Suppressor macrophage treated with lipopolysaccharide for 4 hours (primary cell): ENCODE data around the gene GCLC.

ENCODE experiments used
- DNase-seq: peaks from one replicate; pipeline ENCODE4 v3.0.0-alpha.2; 2020

The GCLC gene

DNA sequence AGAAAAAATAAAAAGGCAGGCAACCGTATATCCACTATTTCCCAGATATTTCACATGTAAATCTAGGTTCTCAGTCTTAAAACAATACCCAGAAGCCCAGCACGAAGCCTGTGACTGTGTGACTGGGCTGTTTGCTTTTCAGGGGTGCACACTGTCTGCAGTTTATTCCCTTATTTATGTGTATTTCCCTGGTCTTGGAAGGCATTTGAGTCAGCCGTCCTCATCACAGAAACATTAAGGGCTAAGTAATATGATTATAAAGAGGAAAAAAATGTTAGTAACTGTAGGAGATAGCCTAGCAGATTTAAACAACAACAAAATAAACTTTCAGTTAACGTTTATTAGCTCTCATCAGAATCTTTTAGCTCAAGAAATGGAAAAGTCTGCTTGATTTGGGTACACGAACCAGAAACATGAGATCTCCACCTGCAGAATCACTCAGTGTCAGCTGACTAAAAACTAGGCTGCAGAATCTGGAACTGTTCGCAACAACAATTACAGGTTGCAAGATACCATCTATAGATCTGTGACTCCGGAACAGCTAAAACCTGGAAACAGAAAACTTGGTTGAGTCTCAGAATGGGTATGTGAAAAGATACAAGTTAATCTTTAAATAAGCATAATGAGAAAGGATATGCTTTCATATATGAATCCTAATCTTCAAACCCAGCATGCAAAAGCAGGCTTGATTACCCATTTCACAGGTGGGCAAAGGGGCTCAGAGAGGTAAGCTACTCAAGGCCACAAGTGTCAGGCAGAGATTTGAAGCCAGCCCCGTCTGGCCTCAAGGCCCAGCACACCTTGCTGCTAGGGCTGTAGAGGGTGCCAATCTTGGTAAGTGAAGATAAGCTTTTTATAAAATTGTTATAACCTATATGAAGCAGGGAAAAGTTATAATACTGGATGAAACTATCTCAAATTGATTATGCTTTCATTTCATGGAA, 21.1 kb downstream of the GCLC start:
- DNase-seq: no peak

DNA sequence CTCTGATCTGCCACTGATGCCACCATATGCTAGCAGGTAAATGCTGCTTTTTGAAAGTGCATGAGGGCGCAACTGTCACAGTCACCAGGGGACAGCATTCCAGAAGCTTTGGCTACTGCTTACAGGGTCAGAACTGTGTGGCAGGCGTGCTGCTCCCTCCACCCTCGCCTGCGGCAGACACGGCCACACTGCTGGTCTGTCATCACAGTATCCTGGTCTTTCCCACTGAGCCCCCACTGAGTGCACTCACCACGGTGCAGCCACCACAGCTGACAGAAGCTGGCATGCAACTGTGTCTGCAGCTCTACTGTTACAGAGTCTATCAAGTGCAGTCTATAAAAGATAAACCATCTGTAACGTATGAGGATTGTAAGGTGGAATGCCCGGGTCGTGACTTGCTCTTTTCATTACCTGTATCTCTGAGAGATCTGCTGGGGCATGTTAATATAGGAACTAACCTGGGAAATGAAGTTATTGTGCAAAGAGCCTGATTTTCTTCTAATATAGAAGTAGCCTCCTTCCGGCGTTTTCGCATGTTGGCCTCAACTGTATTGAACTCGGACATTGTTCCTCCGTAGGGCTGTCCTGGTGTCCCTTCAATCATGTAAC, 24.5 kb downstream of the GCLC start:
- no peak for DNase-seq

DNA sequence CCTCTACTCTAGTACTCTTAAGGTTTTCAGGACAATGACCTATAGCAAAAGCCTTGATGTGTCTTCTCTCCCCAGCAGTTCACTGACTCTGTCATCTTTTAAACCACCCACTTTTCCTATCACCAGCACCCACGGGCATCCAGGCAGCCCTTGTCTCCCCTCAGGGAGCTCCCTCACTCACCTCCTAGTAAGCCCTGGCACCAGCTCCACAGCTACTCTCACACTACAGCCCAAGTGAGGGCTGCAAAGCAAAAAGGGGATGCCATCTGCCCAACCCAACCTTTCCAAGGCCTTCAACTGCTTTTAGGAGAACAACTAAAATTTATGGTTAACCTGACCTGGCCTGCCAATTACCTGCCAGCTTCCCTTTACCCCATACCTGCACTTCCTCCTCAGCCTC, 26.0 kb downstream of the GCLC start:
- DNase-seq: no peak

DNA sequence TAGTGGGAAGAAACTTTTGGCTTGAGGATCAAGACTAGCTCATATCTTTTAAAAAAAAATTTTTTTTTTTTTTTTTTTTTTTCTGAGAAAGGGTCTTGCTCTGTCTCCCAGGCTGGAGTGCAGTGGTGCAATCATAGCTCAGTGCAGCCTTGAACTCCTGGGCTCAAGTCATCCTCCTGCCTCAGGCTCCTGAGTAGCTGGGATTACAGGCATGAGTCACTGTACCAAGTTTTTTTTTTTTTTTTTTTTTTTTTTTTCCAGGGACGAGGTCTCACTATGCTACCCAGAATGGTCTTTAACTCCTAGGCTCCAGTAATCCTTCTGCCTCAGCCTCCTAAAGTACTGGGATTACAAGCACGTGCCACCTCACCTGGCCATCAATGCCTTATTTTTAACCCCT, 27.9 kb downstream of the GCLC start:
- no peak for DNase-seq

DNA sequence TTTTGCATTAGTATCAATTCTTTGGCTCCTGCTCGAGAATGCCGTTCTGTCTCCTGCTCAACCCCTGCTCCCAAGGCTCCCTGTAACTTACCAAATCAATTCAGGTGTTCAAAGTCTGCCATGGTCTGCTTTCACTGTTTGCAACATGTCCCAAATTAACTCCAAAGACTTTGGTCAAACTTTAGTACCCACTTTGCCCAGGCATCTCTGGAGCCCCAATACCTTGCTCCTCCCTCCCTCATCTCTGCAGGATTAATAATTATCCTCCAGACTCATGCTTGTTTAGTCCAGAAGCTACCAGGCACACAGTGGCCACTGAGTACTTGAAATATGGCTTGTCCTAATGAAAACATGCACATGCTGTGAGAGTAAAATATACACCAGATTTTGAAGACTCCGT, 30.2 kb downstream of the GCLC start:
- DNase-seq: no peak

DNA sequence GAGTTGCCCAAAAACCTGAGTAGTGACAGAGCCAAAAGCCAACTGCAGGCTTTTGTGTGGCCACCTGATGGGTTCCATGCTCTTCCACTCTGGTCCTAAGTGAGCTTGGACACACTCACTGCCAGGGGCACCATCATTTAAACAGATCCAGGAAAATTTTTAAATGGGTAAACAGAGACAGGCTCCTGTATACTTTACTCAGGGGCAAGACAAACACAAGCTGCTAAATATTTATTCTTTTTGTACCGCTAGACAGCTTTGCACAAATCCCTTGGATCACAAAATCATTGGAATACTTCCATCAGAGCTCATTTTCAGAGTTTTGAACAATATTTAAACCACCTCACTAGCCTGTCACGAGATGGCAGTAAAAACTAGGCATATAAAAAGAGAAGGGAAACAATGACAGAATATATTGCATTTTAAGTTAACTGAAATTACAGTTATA, 31.4 kb downstream of the GCLC start:
- DNase-seq: no peak

DNA sequence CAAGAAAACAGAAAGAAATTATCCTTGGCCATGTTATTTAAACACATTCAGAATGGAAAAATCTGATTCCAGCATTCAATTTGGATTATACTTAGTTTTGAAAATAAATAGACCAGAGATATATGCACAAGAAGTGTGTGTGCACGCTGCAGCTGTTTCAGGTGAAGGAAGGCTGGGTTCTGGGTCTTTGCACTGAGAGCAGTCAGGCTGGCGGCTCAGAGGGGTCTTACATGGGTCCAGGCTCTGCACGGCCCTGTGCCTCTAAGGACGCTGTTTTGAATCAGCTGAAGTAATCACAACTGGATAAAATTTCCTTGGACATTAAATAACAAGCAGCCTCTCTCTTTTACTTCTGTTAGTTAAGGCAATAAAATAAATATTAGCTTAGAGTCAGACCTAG, 31.8 kb downstream of the GCLC start:
- DNase-seq: no peak

DNA sequence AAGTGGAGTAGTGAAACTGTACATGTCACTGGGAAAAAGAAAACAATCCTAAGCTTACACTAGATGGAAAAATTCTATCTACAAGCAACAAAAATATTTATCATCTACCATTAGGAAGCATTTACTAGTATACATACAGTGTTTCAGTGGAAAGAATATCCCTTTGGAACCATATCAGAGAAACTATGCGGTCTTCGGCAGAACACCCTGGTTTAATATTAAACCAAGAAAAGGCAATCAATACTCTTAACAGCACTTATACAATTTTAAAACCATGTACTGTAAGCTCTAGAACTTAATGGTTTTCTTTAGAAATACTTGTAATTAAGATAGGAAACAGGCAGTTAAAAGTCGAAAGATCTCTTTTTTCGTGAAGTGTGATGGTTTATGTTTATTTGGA, 32.3 kb downstream of the GCLC start:
- no peak for DNase-seq

DNA sequence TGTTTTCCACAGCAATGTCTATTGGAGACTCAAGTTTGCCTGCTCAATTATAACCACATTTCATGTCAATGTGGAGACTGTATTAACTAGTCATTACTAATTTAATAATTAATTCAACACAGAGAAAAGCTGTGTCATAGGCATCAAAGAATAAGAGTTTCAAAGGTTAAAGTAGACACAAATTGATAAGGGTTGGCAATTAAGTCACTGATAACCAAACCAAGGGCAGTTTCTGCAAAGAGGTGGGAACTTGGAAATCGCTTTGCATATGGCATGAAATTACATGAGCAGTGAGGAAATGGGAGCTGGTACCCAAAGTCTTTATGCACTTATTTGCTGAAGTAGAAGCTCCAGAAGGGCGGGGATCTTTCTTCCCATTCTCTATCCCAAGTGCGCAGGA, 34.2 kb downstream of the GCLC start:
- DNase-seq: no peak

DNA sequence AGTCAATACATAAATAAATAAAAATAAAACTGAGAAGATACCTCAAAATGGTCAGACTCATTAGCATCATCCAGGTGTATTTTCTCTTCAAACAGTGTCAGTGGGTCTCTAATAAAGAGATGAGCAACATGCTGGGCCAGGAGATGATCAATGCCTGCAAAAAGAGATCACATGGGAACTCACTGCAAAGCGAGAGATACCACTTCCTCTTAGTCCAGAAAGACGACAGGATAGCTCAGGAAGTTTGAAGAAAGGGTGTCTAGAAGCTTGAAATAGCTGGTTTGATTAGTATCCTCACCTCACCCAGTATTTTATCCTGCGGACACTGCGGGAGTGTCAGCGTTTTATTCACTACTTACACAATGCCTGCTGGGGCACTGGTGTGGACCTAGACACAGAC, 38.0 kb downstream of the GCLC start:
- DNase-seq: peak; percentile 39

DNA sequence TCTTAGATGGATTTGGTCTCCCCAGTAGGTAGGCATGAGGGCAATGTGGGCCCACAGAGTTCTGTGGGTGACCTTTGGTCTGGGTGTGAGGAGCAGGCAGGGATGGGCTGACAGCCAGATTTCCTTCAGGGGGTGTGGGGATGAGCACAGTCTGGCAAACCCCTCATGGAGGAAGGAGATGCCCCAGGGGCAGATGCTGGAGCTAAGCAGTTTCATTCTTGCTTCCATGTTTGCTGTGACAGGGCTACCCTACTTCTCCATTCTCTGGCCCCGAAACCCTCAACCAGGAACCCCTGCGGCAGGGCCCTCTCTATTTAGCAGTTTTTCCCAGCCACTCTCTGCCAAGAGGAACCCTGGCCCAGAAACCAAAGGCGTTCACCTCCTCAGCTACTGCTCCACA, 40.4 kb downstream of the GCLC start:
- DNase-seq: peak; percentile 81

DNA sequence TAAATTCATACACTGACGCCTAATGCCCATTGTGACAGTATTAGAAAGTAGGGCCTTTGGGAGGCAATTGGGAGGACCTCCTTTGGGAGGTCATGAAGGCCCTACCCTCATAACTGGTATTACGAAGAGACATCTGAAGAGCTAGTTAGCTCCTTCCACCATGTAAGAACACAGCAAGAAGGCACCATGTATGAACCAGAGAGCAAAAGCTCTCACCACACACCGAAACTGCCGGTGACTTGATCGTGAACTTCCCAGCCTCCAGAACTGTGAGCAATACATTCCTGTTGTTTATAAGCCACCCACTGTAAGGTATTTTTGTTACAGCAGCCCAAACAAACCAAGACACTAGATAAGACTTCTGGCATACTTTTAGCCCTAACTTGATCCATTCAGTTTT, 41.8 kb downstream of the GCLC start:
- no peak for DNase-seq

DNA sequence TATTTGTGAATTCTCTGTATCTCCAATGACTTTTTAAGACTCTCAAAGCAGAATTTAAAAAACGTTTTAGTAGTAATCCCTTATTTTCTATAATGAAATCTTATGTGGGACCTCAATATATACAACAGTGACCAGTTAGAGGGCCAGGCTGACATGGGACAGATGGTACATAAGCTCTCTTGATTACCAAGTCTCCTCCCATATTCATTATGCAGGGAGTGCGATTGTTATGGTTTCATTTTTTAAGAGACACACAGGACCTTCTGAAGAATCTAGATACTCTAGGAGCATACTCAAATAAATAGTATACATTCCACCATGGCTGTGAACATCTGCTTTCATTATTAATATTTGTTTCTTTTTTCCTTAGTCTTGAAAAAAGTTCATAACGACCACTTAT, 43.5 kb downstream of the GCLC start:
- DNase-seq: no peak

DNA sequence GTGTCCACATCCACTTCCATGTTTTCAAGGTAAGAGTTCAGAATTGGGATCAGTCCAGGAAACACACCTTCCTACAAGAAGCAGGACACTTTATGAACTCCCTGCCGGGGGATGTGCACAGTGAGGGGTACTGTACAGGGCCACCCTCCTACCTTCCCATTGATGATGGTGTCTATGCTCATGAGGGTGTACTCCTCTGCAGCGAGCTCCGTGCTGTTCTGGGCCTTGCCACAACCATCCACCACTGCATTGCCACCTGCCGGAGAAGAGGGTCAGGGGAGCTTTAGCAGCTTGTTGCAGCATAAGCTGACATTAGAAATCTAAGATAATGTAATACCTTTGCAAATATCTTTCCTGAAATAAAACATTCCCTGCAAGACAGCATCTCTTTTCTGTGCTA, 44.8 kb downstream of the GCLC start:
- no peak for DNase-seq

DNA sequence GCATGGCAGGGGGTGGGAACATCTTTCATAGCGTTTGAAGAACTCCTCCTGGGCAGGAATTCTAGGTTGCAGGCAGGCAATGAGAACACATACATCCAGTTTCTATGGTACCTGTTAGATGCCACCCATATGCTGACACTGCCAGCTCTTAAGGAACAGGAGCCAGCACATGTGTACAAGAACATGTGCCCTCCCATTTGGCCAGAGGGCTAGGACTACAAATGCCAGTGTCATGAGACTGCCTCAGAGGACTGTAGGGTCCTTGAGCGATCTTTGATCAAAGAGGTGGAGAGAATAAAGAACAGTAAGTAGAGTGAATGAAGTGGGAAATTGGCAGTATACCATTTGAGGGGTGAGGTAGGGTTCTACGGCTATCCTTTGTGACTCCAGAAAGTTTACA, 45.8 kb downstream of the GCLC start:
- DNase-seq: no peak

DNA sequence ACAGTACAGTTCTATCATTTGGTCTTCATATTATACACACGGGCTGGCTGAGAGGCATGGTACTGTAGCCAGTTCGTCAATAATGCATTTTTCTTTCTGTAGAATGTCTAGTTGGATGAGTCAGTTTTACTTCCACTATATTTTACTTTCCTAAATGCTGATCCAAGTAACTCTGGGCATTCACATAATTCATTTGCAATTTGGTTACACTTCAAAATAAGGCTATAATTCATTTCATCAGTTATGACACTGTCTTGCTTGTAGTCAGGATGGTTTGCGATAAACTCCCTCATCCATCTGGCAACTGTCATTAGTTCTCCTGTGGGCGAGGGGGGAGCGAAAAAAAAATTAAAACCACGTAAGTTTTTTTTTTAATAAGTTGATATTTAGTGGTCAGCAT, 46.3 kb downstream of the GCLC start:
- no peak for DNase-seq

DNA sequence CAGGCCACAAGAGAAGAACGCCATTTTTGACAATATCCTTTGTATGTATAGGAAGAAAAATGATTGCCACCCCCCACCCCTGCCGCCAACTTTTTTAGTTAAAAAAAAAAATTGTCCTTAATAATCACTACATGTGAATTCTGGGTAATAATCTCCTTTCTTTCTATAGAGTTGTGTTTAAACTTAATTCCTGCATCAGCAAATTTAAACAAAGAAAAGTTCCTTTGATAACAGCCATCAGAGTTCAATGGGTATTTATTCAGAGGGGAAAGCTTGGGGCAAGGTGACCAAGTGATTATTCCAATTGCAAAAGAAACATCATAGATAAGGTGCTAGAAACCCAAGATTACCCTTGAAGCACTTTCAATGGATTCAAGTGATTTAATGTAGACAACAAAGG, 47.0 kb downstream of the GCLC start:
- no peak for DNase-seq

DNA sequence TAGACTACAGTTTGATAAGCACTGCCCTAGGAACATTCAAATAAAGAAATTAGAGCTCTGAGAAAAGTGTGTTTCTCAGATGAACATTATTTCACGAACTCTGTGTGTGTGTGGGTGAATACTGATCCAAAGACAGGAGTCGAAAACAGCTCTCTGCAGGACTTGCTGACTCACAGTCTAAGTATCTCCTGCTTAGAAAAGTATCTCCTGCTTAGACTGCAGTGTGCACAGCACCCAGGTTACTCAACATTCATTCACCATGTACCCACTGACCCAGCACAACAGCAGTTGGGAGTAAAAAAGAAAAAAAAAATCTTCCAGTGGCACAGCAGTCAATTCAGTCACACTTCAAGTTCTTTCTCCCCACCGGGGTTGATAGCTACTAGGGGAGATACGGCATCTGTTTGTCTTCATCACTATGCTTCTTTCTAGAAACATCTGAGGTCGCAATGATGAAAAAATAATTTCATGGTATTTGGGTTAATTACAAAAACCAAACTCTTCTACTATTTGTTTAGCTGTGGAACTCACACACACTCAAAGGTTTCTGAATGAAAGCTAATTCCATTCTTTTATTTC, 48.0 kb downstream of the GCLC start:
- DNase-seq: no peak

DNA sequence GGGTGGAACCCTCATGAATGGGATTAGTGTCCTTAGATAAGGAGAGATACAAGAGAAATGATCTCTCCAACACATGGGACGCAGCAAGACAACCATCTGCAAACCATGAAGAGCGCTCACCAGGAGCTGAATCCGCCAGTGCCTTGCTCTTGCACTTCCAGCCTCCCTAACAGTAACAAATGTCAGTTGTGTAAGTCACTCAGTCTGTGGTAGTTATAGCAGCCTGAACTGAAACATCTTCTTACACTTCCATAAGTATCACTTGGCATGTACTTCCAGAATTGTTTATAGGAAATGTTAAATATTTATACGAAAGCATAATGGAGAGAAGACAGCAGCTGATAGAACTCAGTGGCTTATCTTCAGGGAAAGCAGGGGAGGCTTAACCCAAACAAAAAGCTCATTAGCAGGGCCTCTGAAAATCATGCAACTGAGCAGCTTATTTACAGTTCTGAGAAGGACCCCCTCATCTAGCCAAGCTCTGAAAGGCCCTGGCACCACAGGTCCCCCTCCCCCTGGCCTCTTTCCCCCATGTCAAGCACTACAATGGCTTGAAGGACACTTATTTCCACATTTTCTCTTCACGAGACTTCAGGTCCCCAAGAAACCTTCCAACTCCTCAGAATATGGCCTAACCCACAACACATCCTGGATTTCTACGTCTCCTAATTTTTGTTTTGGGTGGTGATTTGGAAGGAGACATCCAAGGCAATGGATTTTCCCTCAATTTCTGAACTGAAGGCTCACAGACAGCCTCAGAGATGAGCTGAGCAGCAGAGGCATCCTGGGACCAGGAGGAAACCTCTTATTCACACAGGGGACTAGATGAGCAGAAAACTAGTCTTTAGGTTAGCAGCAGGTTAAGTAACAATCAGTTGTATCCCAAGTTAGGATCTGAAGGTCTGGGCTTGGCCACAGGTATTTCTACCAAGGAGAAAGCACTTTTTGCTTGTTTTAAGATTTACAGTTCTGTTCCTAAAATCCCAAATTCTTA, 49.1 kb downstream of the GCLC start:
- no peak for DNase-seq

DNA sequence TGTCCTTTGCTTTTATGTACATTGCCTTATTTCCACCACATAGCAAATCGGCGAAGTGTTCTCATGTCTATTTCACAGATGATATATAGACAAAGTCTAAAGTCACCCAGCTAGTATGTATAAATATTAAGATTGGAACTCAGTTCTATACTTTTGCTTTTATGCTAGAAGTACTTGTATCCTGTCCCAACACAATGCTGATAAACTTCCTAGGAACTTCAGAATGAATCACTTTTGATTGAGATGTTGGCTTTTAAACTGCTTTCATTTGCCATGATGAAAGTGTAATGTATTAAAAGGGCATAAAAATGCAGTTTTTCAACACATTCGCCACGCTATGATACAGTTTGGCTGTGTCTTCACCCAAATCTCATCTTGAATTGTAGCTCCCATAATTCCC, 50.8 kb downstream of the GCLC start:
- DNase-seq: no peak

DNA sequence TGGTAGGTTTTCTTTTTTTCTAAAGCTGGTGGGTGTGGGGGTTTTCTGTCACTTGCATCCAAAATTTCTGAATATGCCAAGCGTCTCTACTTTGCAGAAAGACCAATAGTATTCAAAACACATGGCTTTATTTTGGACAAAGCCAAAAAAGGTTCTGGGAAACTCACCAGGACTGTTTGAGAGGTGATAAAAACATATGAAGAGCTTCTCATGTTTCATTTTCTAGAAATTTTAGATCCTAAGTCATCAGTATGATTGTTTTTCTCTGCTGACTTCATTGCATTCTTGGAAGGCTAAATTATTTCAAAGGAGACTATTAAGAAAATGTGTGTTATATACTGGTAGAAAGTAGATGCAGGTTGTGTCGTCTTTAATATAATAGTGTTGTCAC, 51.3 kb downstream of the GCLC start:
- DNase-seq: no peak

DNA sequence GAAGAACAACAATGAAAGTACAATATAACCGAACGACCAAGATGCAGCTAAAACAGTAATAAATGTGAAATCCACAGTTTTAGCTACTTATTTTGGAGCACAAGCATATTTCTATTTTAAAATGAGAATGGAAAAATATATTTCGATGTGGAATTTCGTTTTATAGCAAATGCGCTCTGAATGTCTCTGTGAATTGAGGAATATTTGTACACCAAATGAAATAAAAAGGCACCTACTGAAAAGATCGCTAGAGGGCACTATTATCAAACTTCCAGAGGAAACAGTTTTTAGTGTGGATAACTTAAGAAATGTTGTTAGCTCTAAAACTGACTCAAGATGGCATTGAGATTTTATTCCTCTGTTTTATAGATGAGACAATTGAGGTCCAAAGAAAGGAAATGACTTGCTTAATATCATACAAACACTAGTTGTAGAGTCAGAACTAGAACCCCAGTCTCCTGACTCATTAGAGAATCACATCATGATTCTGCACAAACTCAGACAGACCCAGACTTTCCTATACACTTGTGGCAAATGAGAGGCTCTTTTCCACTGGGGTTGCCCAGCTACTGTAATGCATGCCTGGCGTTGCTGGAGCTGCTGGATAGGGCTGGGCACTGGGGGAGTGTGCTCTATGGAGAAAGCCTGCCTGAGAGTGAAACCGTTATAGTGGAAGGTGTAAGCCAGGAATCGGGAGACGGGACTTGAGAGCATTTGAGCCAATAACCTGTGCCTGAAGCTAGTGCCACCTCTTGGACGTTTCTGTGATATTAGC, 51.9 kb downstream of the GCLC start:
- peak; percentile 74 for DNase-seq
